GM19438 (cell line): ENCODE results near the gene ABCF2.

ENCODE experiments used
- ATAC-seq: cut with Tn5 transposase; IDR thresholded peaks from one replicate; pipeline ENCODE4 v1.9.1; 2021; ENCODE audit warnings: low read depth; ENCODE audit not compliant: unreplicated experiment

The ABCF2 gene

DNA sequence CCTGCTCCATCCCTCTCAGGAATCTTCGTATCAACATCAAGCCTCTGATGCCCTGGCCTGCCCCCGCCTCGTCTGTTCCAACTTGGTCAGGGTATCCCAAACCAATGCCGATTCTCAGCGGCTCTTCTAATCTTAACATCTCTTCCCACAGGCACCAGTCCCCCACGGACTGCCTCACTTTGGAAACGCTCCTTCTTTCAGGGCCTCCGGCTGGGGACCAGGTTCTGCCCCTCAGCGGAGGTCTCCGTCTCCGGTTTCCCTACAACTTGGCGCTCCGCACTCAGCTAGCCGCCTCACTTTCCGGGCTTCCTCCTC lies 488 bp downstream of the ABCF2 start:
- ATAC-seq: peak; percentile 9

DNA sequence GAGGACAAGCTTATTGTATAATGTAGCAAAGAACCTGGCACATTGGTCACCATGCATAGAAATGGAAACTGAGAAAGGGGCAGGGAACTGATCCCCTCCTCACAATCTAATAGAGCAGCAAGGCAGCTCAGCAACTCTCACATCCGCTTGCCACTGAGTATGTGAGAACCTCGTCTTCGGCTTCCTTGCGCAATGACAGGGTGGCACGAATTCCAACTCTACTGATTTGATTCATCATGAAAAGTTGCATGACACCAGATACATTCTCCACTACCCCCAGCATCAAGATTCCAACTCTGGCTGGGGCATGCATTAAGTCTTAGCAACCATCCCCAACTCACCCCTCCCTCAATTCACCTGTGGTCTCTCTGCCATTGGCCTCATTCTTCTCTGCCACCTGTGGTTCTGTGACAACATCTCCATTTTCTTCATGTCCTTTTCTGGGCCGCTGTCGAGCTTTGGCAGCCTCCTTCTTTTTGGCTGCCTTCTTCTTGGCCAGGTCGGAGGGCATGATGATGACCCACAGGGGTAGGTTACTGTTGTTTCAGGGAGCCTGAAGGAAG lies 976 bp downstream of the ABCF2 start:
- ATAC-seq: no peak

DNA sequence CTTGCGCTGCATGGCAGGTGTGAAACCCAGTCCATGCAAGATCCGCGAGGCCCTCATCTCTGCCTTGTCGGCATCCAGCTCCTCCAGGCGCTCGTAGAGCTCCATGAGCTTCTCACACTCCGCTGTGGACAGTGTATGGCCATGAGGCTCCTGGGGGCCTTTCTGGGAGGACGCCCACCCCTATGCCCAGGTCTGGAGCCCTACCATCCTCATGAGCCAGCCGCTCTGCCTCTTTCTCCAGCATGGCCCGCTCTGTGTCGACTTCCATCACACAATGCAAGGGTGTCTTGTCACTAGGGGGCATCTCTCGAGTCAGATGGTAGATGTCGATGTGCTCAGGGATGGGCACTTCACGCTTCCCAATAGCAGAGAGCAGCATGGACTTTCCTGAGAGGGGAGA lies 3.3 kb downstream of the ABCF2 start:
- no peak for ATAC-seq

DNA sequence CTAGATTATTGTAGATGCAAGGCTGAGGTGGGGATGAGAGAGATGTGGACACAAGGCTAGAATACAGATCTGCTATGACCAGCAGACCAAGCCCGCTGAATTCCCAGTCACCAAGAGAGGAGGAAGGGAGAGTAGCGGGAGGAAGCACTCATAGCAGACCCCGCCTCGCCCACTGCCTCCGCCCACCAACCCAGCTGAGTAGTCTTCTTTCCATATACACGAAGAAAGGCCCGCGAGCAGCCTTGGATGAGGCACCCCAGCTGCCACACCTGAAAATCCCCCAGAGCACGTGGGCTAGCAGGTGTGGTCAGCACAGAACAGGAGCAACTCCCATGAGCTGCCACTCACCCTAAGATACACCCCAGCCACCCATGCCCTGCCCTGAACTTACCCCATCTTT lies 8.8 kb downstream of the ABCF2 start:
- ATAC-seq: no peak

DNA sequence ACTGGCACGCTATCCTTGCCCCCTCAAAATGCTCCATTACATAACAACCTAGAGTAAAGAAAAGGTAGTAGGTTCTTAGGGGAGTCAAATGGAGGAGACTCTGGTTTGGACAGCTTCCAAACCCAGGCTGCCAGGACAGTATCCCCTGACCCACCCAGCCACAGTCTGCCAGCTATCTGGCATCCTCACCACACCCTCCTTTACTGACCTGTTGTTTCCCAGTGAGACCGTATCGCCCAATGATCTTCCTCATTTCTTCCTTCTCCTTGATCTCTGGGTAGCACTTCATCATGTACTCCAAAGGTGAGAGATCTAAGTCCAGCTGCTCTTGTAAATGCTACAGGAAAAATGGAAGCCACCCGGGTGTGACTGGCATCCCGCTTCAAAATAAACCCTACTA lies 11.6 kb downstream of the ABCF2 start:
- ATAC-seq: no peak

DNA sequence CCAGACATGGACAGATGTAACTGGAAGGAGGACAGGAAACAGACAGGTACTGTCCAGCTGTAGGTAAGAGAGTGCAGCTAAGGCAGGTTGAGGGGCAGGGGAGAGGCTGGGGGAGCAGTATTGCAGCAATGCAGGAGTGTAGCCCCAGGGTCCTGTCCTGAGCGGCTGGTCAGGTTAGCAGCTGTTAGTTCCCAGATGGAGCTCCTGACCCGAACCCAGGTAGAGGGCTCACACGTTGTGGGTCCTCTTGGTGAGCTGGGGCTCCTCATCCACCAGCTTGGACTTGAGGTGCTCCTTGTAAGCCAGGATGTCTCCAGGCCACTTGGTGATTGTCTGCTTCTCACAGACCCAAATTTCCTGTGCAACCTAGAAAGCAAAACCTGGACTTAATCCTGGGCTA lies 13.2 kb downstream of the ABCF2 start:
- ATAC-seq: no peak

DNA sequence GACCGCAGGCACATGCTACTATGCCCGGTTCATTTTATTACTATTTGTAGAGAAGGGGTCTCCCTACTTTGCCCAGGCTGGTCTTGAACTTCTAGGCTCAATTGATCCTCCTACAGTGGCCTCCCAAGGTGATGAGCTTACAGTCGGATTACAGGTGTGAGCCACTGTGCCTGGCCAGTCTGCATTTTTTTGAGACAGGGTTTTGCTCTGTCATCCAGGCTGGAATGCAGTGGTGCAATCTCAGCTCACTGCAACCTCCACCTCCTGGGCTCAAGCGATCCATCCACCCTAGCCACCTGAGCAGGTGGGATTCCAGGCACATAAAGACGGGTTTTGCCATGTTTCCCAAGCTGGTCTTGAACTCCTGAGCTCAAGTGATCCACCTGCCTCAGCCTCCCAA lies 14.4 kb downstream of the ABCF2 start:
- ATAC-seq: no peak

DNA sequence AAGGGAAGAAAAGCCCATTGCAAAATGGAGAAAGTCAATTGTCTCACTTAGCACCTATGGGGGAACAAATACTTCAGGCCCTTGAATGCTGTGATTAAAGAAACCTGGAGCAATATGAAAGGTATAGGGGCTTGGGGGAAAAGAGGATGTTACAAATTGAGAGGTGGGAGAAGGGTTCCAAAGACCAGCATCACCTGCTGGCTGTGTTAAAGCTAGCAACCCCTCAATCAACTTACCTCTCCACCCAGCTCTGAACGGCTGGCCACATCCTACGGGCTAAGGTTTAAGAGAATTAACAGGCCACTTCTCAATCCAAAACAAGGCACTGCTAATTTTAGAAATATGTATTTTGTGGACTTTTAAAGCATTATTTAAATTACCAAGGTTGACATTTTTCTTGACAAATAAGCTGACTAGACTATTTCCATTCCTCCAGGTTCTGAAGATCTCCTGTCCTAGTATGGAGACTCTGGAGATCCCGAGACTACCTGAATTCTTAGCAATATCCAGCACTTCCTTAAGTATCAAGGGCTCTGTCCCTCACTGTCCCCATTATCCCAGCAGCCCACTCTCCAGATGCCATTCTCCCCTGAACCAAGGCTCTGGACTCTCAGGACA lies 15.7 kb downstream of the ABCF2 start:
- no peak for ATAC-seq

DNA sequence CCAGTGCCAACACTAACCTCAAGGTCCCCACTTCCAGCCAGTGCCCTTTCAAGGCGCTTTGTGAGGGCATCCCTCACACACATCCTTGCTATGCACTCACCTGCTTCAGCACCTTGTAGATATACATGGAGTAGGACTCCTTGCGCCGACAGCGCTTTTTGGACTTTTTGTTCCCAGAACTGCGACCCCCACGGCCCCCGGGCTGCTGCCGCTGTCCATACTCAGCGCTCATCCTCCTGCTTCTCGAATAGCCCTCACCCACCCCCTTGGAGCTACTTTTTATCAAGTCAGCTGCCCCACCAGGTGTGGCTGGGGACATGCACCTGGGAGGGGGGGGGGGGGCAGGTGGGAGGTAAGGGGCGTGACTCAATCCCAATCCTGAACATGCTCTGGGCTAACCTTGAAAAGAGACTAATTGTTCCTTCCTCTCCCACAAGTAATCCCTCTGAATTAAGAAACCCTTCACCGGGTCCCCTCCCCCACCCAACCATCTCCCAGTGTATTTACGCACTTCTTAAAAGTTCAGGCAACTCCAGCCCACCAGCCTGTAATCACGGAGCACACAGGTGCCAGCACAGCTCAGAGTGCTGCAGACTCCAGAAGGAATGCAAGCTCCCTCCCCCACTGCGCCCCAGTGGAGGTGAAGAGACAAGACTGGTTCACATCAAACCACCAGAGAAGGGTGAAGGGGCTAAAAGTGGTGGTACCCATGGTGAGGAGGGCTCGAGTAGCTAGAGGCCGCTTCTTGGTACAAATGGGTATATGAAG lies 16.7 kb downstream of the ABCF2 start, which contains the start of gene H2BK1:
Gene H2BK1, minus strand, starts transcription at position 402 of the 768 bp plus-strand sequence. Its CDS starts 170 bp downstream, at position 232.
- no peak for ATAC-seq

DNA sequence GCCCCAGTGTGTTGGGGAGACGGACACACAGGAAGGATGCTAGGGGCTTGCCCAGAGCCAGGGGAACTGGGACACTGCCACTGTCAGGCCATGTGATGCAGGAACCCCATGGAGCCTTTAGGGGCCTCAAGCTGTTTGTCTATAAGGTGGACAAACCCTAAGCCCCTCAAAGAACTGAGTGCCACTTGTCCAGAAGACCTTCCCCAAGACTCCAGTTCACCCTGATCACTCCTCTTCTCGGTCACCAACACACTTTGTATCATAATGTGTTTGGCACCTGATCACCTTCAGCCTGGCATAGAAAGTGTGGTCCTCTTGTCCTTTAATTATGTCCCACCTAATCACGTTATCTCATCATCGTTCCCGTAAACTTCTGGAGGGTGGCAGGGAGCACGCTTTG lies 17.4 kb downstream of the ABCF2 start:
- no peak for ATAC-seq

DNA sequence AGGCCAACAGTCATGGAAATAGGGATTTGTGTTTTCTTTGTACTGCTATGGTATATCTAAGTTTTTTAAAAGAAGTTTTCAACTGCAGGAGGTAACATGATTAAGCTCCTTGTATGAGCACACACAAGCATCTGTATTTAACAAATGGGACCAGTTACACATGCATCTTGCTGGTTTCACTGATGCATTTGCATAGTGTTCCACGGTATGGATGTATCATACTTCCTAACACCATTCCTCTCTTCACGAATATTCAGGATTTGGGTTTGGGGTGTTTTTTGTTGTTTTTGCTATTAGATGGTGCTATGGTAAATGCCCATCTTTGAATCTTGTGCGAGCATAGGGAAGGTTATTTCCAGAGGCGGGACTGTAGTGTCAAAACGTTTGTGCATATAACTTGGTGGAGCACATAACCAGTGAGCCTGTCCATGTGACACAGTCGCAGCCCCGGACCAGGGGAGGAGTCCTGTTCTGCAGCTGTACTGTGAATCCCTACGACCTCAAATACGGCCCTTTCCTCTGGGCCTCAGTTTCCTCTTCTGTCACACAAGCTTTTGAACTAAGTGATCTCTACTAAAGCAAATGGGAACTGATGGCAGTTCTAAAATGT lies 18.6 kb downstream of the ABCF2 start:
- ATAC-seq: no peak

DNA sequence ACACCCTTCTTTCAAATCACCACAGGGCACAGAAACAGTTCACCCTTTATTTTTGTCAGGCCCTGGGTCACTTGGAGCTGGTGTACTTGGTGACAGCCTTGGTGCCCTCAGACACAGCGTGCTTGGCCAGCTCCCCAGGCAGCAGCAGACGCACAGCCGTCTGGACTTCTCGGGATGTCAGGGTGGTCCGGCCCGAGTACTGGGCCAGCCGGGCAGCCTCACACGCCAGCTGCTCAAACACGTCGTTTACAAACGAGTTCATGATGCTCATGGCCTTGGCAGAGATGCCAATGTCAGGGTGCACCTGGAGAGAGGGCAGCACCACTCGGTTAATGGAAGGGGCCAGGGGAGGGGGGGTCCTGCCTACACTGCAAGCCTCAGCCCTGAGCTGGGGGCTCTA lies 19.2 kb downstream of the ABCF2 start:
- ATAC-seq: no peak

DNA sequence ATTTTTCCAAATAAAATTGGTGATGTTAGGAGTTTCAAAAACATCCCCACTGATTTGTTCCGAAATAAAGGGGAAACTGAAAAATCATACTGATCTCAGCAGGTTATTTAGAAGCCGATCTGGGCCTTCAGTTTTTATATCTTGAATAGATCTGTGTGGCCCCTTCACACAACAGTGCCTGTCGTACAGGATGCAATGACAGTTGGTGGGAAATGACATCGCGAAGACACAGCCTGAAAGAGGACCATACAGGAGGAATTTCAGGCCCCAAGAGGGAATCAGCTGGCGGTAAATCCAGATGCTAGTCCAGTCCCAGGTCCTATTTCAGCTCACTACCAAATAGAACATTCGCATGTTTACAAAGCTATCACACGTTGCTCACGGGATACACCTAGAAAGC lies 19.7 kb downstream of the ABCF2 start:
- ATAC-seq: no peak

DNA sequence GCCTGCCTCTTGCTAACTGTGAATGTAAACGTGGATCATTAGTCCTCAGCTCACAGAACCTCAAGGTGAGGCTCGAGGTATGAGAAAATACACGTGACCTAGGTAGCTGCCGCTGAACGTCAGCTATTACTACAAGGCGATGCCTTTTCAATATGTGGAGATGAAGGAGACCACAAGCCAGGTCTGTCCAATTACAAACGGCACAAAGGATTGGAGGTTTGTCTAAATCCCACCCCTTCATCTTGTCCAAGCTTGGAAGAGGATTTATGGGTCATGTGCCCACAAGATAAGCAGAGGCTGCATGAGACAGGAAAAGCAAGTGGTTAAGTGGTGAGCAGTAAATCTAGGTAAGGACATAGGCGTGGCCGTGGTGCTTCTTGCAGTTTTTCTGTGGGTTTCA lies 20.1 kb downstream of the ABCF2 start:
- ATAC-seq: no peak

DNA sequence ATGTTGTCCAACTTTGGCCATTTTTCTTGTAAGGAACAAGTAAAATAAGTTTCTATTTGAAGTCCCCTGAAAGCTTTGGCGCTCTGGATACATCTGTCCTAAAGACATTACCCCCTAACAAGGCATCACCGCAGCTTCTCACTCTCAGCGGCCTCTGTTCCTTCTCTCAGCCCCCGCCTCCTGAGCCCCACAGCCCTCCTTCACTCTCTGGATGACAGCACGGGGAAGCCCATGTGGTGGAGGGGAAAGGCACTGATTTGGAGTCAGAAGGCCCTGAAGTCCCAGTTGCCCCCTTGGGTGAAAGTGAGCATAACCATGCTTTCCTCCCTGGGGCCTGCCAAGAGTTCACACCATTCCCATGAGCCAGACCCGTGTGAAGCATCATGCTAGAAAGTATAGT lies 21.3 kb downstream of the ABCF2 start:
- ATAC-seq: no peak

DNA sequence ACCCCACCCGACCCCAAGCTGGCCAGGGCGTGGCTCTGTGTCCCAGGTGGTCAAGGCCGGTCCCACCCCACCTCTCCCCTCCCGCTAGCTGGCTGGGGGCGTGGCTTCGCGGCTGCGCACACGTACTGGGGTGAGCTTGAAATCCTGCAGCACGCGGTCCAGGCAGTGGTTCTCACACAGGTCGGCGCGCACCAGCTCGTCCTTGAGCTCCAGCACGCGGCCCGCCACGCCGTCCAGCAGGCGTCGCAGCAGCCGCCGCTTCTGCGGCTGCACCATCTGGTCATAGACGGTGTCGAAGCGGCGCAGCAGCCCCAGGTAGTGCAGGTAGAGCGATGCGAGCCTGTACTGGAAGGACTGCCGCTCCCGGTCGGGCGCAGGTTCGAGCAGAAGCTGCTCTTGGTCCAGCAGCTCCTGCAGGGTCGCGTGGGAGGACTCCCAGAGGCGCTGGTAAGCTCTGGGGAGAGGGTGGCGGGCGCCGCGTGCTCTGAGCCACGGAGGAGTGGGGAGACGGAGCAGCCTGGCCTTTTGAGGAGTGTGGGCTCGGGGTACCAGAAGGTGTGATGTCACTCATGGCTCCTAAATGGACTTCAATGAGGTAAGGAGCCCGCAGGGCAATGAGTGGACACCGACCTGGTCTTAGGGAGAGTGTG lies 22.5 kb downstream of the ABCF2 start:
- no peak for ATAC-seq

DNA sequence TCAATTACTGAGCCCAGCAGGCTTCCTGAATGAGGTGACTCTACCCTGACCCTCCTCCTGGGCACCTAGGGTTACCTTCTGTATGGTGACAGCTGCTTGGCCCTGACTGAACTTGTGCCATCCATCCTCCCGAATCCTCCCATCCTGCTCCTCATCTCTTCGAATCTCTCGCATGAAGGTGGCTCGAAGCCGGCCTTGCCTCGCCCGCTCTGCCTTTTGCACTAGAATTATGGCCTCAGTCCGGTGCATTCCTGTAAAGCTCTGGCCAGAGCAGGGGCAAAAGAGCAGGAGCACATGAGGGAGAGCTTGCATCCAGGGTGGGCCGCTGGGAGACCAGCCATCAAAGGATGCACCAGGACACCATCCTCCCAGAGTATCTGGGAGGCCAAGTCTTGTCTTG lies 24.2 kb downstream of the ABCF2 start:
- ATAC-seq: no peak

DNA sequence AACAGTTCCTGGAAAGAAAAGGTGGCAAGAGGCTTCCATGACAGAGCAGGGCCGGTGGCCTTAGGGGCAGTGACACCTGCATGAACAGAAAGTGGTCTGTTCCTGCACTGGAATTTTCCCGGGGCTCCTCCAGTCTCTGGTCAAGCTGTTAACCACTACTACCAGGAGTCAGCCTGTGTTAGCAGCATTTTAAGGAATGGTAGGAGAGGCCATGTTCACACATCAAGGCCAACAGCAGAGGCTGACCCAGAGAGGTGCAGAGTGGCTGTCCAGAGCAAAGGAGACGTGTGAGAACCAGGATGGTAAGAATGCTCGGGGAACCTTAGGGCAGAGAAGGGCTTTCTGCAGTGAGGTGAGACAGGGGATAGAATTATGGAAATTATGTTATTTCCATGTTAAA lies 25.3 kb downstream of the ABCF2 start:
- no peak for ATAC-seq

DNA sequence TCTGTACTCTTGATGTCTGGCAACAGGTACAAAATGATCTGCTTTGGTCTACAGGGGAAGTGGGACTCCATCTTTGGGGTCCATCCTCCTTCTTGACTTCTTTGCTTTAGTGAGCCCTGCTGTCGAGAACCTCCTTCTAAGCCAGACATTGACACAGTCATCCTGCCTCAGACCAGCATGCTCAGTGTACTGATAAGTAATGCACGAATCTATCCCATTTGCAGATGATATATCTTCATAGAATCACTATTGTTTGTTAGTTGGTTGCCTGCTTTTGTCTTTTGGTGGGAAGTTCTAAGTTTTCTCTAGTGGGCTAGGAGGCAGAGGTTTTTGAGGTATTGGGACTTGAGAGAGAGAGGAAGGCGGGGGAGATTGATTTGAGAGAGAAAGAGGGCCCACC lies 25.7 kb downstream of the ABCF2 start:
- ATAC-seq: no peak

DNA sequence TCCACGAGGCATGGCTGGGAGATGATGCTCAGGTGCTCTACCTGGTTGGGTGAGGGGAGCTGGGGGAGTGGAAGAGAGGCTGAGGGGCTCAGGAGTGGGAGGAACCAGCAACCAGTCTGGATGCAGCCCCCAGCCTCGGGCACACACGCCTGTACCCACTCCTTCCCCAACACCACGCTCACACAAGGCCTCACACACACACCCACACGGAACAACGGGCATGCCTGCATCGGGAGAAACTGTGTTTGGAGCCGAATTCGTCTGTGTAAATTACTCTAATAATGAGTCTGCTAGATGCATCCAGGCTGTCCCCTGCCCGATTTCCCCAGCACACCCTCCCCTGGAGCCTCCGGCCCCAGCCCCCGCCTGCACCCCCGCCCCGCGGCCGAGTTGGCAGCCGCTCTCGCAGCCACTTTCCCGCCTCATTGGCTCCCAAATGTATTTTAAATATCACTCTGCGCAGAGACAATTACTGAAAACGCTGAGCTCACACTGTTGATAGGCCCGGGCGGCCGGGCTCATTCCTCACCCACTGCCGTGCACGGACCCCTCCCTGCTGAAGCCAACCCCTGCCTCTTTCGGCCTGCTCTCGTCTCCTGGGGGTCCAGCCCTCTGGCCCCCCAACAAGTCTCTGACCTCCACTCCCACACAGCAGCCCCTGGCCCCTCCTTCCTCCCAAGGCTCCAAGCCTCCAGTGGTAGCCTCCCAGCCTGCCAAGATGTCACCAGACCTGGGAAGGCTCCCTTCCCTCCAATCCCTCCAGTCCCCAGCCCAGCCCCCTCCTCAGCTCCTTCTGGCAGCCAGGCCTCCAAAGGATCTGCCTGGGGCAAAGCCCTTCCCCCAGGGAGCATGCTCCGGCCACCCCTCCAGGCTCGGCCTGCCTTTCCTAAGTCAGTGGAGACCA lies 27.8 kb downstream of the ABCF2 start:
- no peak for ATAC-seq
